ENCODE results near the gene ANO7. TPM values are rescaled to one million over a fixed set of nuclear protein-coding genes. Genes with fewer than 3 reads are reported as not detected.

ANO7 gene
- total and polyA plus RNA-seq, 2 of the 13 experiments (the other 11 are each of a cell fraction or from before 2014, with no cell fraction given): 4.1 to 4.9 TPM

- TF ChIP-seq ZBTB14 (CRISPR knock-in tag; IDR thresholded peaks at IDR 0.05): peak; percentile 61; the same call in 1 of the 2 replicates
- TF ChIP-seq ZNF660 (CRISPR knock-in tag; IDR thresholded peaks at IDR 0.05; ENCODE audit: borderline replicate concordance, low read depth): no peak
- TF ChIP-seq CHD4 (IDR thresholded peaks at IDR 0.05; ENCODE audit: borderline replicate concordance, low read length): peak; percentile 86; the same call in 1 of the 2 replicates
- TF ChIP-seq DPF2 (CRISPR knock-in tag; IDR thresholded peaks at IDR 0.05; ENCODE audit: borderline replicate concordance, low read depth): no peak
- no peak for TF ChIP-seq EZH2 (conservative IDR thresholded peaks at IDR 0.05; ENCODE audit: low read depth, low read length)
- TF ChIP-seq ZNF572 (CRISPR knock-in tag; IDR thresholded peaks at IDR 0.05): no peak
- no peak; the same call in 1 of the 2 replicates for TF ChIP-seq NR2C2 (CRISPR knock-in tag; IDR thresholded peaks at IDR 0.05; ENCODE audit: borderline replicate concordance)
- TF ChIP-seq TRAFD1 (CRISPR knock-in tag; IDR thresholded peaks at IDR 0.05; ENCODE audit: borderline replicate concordance): no peak
- TF ChIP-seq THAP8 (CRISPR knock-in tag; IDR thresholded peaks at IDR 0.05; ENCODE audit: borderline replicate concordance): no peak
- peak; percentile 74; the same call in 1 of the 2 replicates for TF ChIP-seq MYC (CRISPR knock-in tag; IDR thresholded peaks at IDR 0.05; ENCODE audit: borderline replicate concordance)
- no peak for TF ChIP-seq ZNF639 (CRISPR knock-in tag; conservative IDR thresholded peaks at IDR 0.05)
- TF ChIP-seq NCOA1 (CRISPR knock-in tag; IDR thresholded peaks at IDR 0.05): no peak
- TF ChIP-seq NR2F6 (IDR thresholded peaks at IDR 0.05): no peak
- peak; percentile 26; the same call in 1 of the 2 replicates for TF ChIP-seq NR2F6 (CRISPR knock-in tag; IDR thresholded peaks at IDR 0.05)
- no peak; the same call in 1 of the 2 replicates for TF ChIP-seq PPARG (CRISPR knock-in tag; conservative IDR thresholded peaks at IDR 0.05)
- peak; percentile 93 for TF ChIP-seq HOXA3 (CRISPR knock-in tag; IDR thresholded peaks at IDR 0.05)
- TF ChIP-seq ZBTB3 (CRISPR knock-in tag; IDR thresholded peaks at IDR 0.05; ENCODE audit: borderline replicate concordance, low read depth): no peak
- peak; percentile 60 for TF ChIP-seq HDAC2 (CRISPR knock-in tag; IDR thresholded peaks at IDR 0.05)
- 0 out of 2 replicates have a peak, but pooled peaks have one; percentile 6 for TF ChIP-seq MIER2 (CRISPR knock-in tag; IDR thresholded peaks at IDR 0.05)
- no peak for TF ChIP-seq LRRFIP1 (CRISPR knock-in tag; conservative IDR thresholded peaks at IDR 0.05)
Measured at GRCh38 chr2:241149925-241150659, 38.4 kb upstream of the ANO7 start, which contains the start of gene PPP1R7 (continued).
